Transverse colon (tissue), 4 donors: Measurements from ENCODE around the gene ZMAT5.

ENCODE experiments used
- EP300 ChIP-seq: sonication (generic); formaldehyde crosslinking; IDR thresholded peaks from one replicate; pipeline ENCODE4 v1.6.1; 2017; ENCODE audit warnings: antibody characterized with exemption, low read depth
- POLR2A ChIP-seq: fragments of 450-650 bp; IDR thresholded peaks from one replicate; pipeline ENCODE4 v1.6.1; 2016; ENCODE audit warnings: antibody characterized with exemption, mild to moderate bottlenecking, moderate library complexity
- POLR2AphosphoS5 ChIP-seq, 3 donors: sonication (generic); formaldehyde crosslinking; IDR thresholded peaks; one replicate each; pipeline ENCODE4 v1.6.1; 2016; ENCODE audit warnings: antibody characterized with exemption in 3 of 3
- TF ChIP-seq, protein P1 (sequence below), 5 experiments: fragments of 200-600 bp in 3 of 5; fragments of 450-650 bp in 2 of 5; sonication (generic) in 3 of 5; IDR thresholded peaks; 1 replicate in 2 of 5; 2 replicates in 3 of 5; pipeline ENCODE4 v1.5.1; 2016 to 2017; ENCODE audit warnings: antibody characterized with exemption in 5 of 5, inconsistent platforms in 3 of 5, mild to moderate bottlenecking in 2 of 5, moderate library complexity in 1 of 5

DNA sequence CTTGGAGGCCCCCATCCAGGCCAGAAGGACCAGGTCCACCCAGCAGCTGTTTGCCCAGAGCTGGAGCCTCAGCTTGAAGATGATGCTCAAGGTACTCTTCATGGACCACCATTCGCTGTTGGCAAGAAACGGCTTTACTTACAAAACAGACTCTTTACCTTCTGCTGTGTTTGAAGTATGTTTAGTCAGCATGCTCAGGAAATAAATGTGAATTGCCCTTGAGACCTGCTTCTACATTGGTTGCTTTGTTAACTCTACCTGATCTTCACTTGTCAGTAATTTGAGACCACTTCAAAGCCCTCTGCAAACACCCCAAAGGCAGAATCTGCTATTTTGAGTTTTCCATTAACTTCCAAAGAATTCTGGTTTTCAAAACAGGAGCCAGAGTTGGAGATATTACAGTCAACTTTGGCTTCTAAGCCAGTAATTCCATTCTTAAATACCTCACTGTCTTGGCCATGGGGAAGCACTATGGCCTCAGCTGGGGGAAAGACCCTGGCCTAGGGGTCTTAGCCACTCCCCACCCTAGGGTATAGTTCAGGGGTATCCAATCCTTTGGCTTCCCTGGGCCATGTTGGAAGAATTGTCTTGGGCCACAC lies 3.0 kb upstream of the ZMAT5 start:
- TF ChIP-seq, protein P1, sequence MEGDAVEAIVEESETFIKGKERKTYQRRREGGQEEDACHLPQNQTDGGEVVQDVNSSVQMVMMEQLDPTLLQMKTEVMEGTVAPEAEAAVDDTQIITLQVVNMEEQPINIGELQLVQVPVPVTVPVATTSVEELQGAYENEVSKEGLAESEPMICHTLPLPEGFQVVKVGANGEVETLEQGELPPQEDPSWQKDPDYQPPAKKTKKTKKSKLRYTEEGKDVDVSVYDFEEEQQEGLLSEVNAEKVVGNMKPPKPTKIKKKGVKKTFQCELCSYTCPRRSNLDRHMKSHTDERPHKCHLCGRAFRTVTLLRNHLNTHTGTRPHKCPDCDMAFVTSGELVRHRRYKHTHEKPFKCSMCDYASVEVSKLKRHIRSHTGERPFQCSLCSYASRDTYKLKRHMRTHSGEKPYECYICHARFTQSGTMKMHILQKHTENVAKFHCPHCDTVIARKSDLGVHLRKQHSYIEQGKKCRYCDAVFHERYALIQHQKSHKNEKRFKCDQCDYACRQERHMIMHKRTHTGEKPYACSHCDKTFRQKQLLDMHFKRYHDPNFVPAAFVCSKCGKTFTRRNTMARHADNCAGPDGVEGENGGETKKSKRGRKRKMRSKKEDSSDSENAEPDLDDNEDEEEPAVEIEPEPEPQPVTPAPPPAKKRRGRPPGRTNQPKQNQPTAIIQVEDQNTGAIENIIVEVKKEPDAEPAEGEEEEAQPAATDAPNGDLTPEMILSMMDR (IDR thresholded peaks at IDR 0.05), result no peak
- TF ChIP-seq POLR2A, result no peak
- no peak for TF ChIP-seq POLR2AphosphoS5 (IDR thresholded peaks at IDR 0.05)
- no peak for TF ChIP-seq EP300
